ENCODE results near the gene LONP2. TPM values are rescaled to one million over a fixed set of nuclear protein-coding genes. Genes with fewer than 3 reads are reported as not detected.

The LONP2 gene
- total and polyA plus RNA-seq, 10 donors: 20.1 to 75.4 (median 54.1) TPM

- H3K4me3 ChIP-seq: no peak overlapping the region
- WGBS, 5 donors: 82 to 89% (median 87%) methylated on average over 5 of the region's 5 CpGs
- H3K36me3 ChIP-seq: no peaks in the 10 kb centered on the region
- no peak for TF ChIP-seq POLR2A (IDR thresholded peaks at IDR 0.05)
- no peak for TF ChIP-seq POLR2AphosphoS5 (IDR thresholded peaks at IDR 0.05)
- TF ChIP-seq, protein P1, sequence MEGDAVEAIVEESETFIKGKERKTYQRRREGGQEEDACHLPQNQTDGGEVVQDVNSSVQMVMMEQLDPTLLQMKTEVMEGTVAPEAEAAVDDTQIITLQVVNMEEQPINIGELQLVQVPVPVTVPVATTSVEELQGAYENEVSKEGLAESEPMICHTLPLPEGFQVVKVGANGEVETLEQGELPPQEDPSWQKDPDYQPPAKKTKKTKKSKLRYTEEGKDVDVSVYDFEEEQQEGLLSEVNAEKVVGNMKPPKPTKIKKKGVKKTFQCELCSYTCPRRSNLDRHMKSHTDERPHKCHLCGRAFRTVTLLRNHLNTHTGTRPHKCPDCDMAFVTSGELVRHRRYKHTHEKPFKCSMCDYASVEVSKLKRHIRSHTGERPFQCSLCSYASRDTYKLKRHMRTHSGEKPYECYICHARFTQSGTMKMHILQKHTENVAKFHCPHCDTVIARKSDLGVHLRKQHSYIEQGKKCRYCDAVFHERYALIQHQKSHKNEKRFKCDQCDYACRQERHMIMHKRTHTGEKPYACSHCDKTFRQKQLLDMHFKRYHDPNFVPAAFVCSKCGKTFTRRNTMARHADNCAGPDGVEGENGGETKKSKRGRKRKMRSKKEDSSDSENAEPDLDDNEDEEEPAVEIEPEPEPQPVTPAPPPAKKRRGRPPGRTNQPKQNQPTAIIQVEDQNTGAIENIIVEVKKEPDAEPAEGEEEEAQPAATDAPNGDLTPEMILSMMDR (IDR thresholded peaks at IDR 0.05 in 8 of 11, conservative IDR thresholded peaks at IDR 0.05 in 3 of 11): no peak
- H3K27ac ChIP-seq: no peak overlapping the region
- peaks cover 0 to 9% (median 0%) of the 10 kb centered on the region in 7 donors for H3K27me3 ChIP-seq (replicated peaks in 1 of 7)
- no peak for DNase-seq
- intact Hi-C loops (cut with DNase I; ENCODE audit: low total_unique reads): no loop called here
- no peaks in the 10 kb centered on the region for H3K4me1 ChIP-seq
- no peaks in the 10 kb centered on the region for H3K9me3 ChIP-seq
Measured at GRCh38 chr16:48225456-48225855, 18.6 kb upstream of the LONP2 start.

- no peaks in the 10 kb centered on the region for H3K4me1 ChIP-seq
- DNase-seq: no peak
- no peak overlapping the region for H3K4me3 ChIP-seq
- H3K27me3 ChIP-seq (replicated peaks in 1 of 7): peaks cover 0 to 11% (median 0%) of the 10 kb centered on the region in 7 donors
- TF ChIP-seq POLR2AphosphoS5 (IDR thresholded peaks at IDR 0.05) (no peak), POLR2A (IDR thresholded peaks at IDR 0.05) (no peak)
- TF ChIP-seq, protein P1 (IDR thresholded peaks at IDR 0.05 in 8 of 11, conservative IDR thresholded peaks at IDR 0.05 in 3 of 11): peak in 5 of 11 experiments; percentile 7 to 31 (median 20)
- no peaks in the 10 kb centered on the region for H3K36me3 ChIP-seq
- H3K27ac ChIP-seq: no peak overlapping the region
- H3K9me3 ChIP-seq: no peaks in the 10 kb centered on the region
- intact Hi-C loops (cut with DNase I; ENCODE audit: low total_unique reads): no loop called here
- WGBS, 5 donors: 41 to 50% (median 44%) methylated on average over 11 of the region's 11 CpGs
Measured at GRCh38 chr16:48231727-48232492, 12.2 kb upstream of the LONP2 start.

DNA sequence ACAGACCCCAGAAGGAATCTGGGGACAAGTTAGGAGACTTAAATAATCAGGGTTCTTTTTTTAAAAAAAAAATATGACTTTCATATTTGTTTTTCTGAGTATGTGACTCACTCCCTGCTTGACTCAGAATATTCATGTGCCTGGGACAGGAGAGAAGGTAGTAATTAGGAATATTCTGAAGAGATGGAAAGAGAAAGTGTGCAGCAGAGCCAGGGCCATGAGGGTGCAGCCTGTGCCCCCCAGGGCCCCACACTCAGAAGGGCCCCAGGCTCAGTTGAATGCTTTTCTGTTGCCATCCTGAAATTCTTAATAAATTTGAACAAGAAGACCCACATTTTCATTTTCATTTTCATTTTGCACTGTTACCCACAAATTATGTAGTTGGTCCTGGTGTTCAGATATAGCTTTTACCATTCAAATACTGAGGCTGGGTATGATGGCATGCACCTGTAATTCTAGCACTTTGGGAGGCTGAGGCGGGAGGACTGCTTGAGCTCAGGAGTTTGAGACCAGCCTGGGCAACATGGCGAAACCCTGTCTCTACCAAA, 11.5 kb upstream of the LONP2 start:
- Histone ChIP-seq H3K27ac (no peak overlapping the region), H3K4me1 (no peaks in the 10 kb centered on the region), H3K27me3 (replicated peaks in 1 of 7) (peaks cover 0 to 11% (median 0%) of the 10 kb centered on the region in 7 donors), H3K9me3 (no peaks in the 10 kb centered on the region), H3K36me3 (no peaks in the 10 kb centered on the region), H3K4me3 (no peak overlapping the region)
- TF ChIP-seq POLR2AphosphoS5 (IDR thresholded peaks at IDR 0.05) (no peak), POLR2A (IDR thresholded peaks at IDR 0.05) (no peak)
- TF ChIP-seq, protein P1 (IDR thresholded peaks at IDR 0.05 in 8 of 11, conservative IDR thresholded peaks at IDR 0.05 in 3 of 11): no peak
- intact Hi-C loops (cut with DNase I; ENCODE audit: low total_unique reads): no loop called here
- WGBS, 5 donors: 92 to 96% (median 93%) methylated on average over 2 of the region's 2 CpGs
- no peak for DNase-seq

DNA sequence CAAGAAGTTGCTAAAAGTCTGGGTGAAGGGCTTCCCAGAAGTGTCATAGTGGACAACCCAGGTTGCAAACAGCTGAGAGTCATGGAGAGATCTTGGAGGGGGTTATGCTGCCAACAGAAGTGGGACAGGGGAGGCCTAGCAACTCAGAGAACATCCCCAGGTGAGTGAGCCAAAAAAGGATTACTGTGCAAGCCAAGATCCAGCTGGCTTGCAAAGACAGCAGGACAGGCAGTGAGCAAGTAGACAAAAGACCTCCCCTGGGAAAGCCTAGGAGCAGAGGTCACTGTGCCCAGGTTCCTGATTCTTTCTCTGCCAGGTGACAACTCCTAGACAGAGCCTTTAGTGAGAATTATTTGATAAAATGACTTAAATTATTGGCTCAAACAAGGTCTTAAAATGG, 9.5 kb upstream of the LONP2 start:
- Histone ChIP-seq H3K27me3 (replicated peaks in 1 of 7) (peaks cover 0 to 11% (median 0%) of the 10 kb centered on the region in 7 donors), H3K36me3 (no peaks in the 10 kb centered on the region), H3K27ac (no peak overlapping the region), H3K4me3 (no peak overlapping the region), H3K4me1 (no peaks in the 10 kb centered on the region), H3K9me3 (no peaks in the 10 kb centered on the region)
- no peak for DNase-seq
- intact Hi-C loops (cut with DNase I; ENCODE audit: low total_unique reads): no loop called here
- TF ChIP-seq POLR2A (IDR thresholded peaks at IDR 0.05) (no peak), POLR2AphosphoS5 (IDR thresholded peaks at IDR 0.05) (no peak)
- TF ChIP-seq, protein P1 (IDR thresholded peaks at IDR 0.05 in 8 of 11, conservative IDR thresholded peaks at IDR 0.05 in 3 of 11): no peak

Measured in spleen (tissue), 11 donors.